Fibroblast of the aortic adventitia (primary cell): ENCODE measurements around the gene TMEM51. TPM values are rescaled to one million over a fixed set of nuclear protein-coding genes. Genes with fewer than 3 reads are reported as not detected.

Source experiments
- DNase-seq: peaks from one replicate; pipeline ENCODE4 v3.0.0-alpha.2; 2010; ENCODE audit warnings: low read depth
- H3K4me3 ChIP-seq: 2 replicates; pipeline ENCODE4 v1.5.1; 2011; ENCODE audit warnings: low read depth, mild to moderate bottlenecking, control low read depth, low read length, moderate library complexity
- total RNA-seq: library from RNA; depleted of rRNA; stranded (reverse); fragments of >200 nt; gene quantifications from 2 replicates; pipeline ENCODE4 v1.2.3, GENCODE V29; 2012; ENCODE audit warnings: low replicate concordance
- TF ChIP-seq, protein P1 (sequence below): IDR thresholded peaks from 2 replicates; pipeline ENCODE4 v1.5.1; 2011; ENCODE audit warnings: mild to moderate bottlenecking, low read length, control low read depth, inconsistent platforms; ENCODE audit not compliant: insufficient read depth

Gene TMEM51
- total RNA-seq, 1 donor, result 1.4 TPM

DNA sequence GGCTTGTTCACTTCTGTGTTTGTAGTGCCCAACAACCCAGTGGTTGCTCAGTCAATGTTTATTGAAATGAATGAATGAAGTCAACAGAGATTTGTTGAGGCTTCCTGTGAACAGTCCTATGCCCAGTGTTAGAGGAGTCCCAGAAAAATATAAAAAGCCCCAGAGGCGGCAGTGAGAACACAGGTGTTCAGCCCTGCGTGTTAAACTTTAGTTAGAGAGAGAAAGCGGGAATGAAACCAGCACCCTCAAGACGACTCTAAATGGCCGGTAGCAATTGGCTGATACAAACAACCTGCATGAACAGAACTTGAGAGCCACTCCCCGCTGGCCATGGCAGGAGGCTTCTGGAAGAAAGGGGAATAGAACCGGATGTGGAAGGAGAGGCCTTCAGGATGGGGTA, 22.6 kb downstream of the TMEM51 start:
- no peak for DNase-seq
- TF ChIP-seq, protein P1, sequence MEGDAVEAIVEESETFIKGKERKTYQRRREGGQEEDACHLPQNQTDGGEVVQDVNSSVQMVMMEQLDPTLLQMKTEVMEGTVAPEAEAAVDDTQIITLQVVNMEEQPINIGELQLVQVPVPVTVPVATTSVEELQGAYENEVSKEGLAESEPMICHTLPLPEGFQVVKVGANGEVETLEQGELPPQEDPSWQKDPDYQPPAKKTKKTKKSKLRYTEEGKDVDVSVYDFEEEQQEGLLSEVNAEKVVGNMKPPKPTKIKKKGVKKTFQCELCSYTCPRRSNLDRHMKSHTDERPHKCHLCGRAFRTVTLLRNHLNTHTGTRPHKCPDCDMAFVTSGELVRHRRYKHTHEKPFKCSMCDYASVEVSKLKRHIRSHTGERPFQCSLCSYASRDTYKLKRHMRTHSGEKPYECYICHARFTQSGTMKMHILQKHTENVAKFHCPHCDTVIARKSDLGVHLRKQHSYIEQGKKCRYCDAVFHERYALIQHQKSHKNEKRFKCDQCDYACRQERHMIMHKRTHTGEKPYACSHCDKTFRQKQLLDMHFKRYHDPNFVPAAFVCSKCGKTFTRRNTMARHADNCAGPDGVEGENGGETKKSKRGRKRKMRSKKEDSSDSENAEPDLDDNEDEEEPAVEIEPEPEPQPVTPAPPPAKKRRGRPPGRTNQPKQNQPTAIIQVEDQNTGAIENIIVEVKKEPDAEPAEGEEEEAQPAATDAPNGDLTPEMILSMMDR, result no peak
- H3K4me3 ChIP-seq, result no peak overlapping the region

DNA sequence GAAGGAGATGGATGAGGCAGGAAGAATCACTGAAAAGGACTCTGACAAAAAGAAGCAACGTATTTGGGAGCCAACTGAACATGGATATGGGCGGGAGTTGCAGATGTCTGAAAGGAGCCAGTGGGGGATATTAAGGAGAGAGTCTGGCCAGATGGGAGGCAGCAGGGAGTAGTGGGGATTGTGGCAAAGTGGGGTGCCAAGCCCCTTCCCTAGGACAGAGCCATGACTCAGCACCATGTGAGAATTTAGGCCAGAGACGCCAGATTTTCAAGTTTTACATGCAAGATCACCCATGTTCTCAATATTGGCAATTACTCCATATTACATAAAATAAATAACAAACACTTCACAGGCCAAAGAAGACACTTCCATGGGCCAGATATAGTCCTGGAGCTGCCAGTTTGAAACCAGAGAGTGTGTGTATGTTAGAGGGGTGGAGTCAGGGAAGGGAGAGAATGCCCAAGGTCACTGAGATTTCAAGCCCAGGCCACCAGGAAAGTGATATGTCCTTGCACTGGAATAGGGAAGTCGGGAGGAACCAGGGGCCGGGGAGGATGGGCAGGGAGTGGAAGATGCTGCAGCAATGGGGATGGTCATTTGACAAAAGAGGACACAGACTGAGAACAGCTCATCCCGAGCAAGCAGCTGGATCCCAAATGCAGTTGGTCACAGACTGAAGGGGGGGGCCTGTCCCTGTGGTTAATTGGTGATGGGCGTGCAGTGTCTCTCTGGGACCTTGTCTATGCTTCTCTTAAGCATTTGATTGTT, 23.5 kb downstream of the TMEM51 start:
- no peak for DNase-seq
- no peak overlapping the region for H3K4me3 ChIP-seq
- TF ChIP-seq, protein P1, result no peak

DNA sequence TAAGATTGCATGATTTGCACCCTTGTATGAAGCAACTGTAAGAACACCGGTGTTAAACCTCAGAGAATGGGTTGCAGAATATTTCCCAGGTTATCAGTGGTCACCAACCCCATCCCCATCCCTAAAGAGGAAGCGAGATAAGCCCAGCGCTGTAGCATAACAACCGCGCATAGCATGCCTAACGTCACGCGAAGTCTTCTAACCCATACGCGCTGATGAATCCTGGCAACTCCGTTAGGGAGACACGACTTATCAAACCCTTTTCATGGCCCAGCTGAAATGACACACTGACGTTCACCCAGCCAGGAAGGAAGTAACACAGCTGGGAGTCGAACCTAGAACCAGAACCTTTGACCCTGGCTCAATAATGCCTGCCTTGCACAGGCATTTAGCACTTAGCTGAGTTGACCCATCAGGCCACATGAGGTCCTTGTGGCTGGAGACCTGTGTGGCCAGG, 24.2 kb downstream of the TMEM51 start:
- TF ChIP-seq, protein P1, result no peak
- DNase-seq, result no peak
- no peak overlapping the region for H3K4me3 ChIP-seq

DNA sequence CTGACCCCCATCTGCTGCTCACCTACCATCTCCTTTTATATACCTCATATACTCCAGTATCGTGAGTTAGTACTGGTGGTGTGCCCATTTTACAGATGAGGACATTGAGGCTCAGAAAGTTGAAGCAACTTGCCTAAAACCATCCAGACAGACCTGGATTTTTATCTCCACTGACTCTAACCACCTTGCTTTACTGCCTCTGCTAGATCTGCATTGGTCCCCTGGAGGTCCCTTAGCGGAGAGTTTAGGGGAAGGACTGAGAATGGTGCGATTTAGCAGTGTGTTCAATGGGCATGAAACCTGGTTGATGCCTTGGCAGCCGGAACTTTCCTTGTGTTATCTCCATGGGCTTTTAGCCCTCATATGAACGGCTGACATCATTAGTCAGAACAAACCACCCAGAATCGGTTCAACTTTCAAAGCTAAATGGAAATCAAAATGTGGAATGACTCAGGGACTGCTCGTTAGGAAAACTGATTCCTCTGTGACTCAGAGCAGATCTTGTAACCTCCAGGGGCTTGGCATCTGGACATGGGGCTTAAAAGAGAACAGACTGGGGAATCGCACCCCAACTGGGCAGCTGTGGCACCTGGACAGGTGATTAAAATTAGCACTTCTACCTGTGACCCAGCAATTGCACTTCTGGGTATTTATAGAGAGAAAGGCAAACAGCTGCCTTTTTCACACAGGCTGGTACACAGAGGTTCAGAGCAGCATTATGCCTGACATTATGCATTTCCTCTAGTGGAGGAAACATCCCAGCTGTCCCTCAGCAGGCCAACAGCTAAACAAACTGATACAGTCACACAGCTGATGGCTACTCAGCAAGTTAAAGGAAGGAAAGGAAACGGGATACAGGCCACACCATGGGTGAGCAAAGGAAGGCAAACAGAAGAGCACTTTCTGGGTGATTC, 25.3 kb downstream of the TMEM51 start:
- peak; percentile 90 for DNase-seq
- TF ChIP-seq, protein P1, result no peak
- no peak overlapping the region for H3K4me3 ChIP-seq

DNA sequence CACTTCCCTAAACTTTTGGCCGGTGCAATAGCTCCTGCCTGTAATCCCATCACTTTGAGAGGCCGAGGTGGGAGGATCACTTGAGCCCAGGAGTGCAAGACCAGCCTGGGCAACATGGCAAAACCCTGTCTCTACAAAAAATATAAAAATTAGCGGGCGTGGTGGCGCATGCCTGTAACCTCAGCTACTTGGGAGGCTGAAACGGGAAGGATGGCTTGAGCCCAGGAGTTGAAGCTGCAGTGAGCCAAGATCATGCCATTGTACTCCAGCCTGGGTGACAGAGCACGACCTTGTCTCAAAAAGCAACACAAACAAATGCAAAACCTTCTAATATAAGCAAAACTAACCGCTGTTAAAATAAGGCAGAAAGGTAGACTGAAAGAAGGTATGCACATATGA, 25.9 kb downstream of the TMEM51 start:
- H3K4me3 ChIP-seq, result no peak overlapping the region
- no peak for DNase-seq
- TF ChIP-seq, protein P1, result no peak

DNA sequence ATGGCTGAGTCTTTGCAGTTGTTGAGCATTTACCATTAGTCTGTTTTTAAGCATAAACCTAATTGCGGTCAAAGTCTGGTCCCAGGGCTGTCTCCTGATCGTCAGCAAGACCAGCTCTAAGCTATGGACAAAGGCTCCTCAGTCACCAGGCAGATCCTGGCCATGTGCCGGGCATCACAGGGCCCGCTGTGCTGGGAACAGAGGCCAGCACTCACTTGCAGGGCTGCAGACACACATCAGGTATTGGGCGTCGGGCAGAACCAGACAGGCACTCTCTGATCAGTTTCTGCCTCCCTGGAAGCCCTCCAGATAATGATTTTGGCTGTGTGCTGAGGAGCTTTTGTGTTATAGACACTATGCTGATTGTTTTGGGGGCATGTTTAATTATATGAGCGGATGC, 26.6 kb downstream of the TMEM51 start:
- TF ChIP-seq, protein P1, result no peak
- DNase-seq, result no peak

More for the DNA sequence above, 26.6 kb downstream of the TMEM51 start:
- no peak overlapping the region for H3K4me3 ChIP-seq
